ENCODE data around the gene GDAP2.

- TF ChIP-seq CTCF (IDR thresholded peaks at IDR 0.05; ENCODE audit: low read length) (no peak), EZH2 (IDR thresholded peaks at IDR 0.05; ENCODE audit: borderline replicate concordance, low read length) (no peak)
Measured at GRCh38 chr1:117921991-117922390, 7.4 kb downstream of the GDAP2 start.
